Activated gamma-delta T cell treated with anti-CD3 and anti-CD28 coated beads, Interleukin-2, amount 50 U/mL, for 16 hours (primary cell): Measurements from ENCODE around the gene GOLGA6D.
"Not testable (repeated sequence)": the region's sequence is repeated elsewhere in the genome, so short reads cannot be mapped to it uniquely, and the experiment has no call there.

Experiments used
- DNase-seq: peaks from one replicate; pipeline ENCODE4 v3.0.0-alpha.2; 2020; ENCODE audit warnings: low read depth

The GOLGA6D gene

GRCh38 chr15:75332093-75332492 is 49.5 kb downstream of the GOLGA6D start:
- DNase-seq, result not testable (repeated sequence)

- DNase-seq, result not testable (repeated sequence)
Observed at GRCh38 chr15:75333654-75334419, 51.2 kb downstream of the GOLGA6D start.

GRCh38 chr15:75335313-75335704 is 52.7 kb downstream of the GOLGA6D start:
- no peak for DNase-seq

- DNase-seq, result peak; percentile 56
Observed at GRCh38 chr15:75335705-75336355, 53.2 kb downstream of the GOLGA6D start, which contains the start of gene COMMD4. Gene COMMD4 (plus strand): TSS chr15:75336063. CDS start chr15:75336090, 27 bp downstream.

GRCh38 chr15:75338661-75339240 is 56.1 kb downstream of the GOLGA6D start:
- no peak for DNase-seq

- no peak for DNase-seq
Observed at GRCh38 chr15:75339531-75340240, 57.1 kb downstream of the GOLGA6D start.

GRCh38 chr15:75342221-75342620 is 59.6 kb downstream of the GOLGA6D start:
- no peak for DNase-seq

GRCh38 chr15:75343953-75344352 is 61.3 kb downstream of the GOLGA6D start:
- not testable (repeated sequence) for DNase-seq
